GM12891 (cell line): ENCODE results near the gene PTPN13.

Experiments
- POLR2A ChIP-seq: IDR thresholded peaks from 2 replicates; pipeline ENCODE4 v1.6.1; 2011; ENCODE audit warnings: low read depth, low read length, control low read depth
- POLR2AphosphoS5 ChIP-seq: IDR thresholded peaks from 2 replicates; pipeline ENCODE4 v1.6.1; 2011; ENCODE audit warnings: low read depth, low read length, control low read depth
- TAF1 ChIP-seq: IDR thresholded peaks from 2 replicates; pipeline ENCODE4 v1.6.1; 2011; ENCODE audit warnings: low read depth, low read length, control low read depth

DNA sequence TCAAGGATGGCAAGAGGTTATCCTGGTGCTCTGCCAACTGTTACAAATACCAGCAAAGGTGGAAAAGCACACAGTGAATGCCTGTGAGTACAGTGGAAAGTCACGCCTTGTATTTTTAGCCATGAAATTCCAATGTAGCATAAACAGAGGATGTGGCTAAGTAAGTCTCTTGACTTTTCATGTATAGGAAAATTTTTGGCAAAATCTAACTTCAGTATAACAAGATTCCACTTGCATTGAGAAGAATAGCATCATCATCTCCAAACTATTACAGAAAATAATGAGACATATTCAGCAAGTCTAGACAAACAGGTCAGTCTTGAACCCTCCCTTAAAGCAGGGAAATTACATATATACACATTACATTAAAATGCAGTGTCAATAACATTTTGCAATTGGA, 247.2 kb downstream of the PTPN13 start:
- no peak for TF ChIP-seq POLR2AphosphoS5
- no peak for TF ChIP-seq TAF1
- no peak for TF ChIP-seq POLR2A
